ENCODE data around the gene MEMO1. TPM values are rescaled to one million over a fixed set of nuclear protein-coding genes. Genes with fewer than 3 reads are reported as not detected.

The MEMO1 gene
- 43.1 to 45.5 TPM (median 44.4 TPM) in 3 replicates for total RNA-seq (2021)
- Bru-seq, nascent RNA: percentile 77 among the genes with signal in this experiment
- long read RNA-seq, experiment 1, full-length matches to known transcripts: 78 of 105 reads
- long read RNA-seq, experiment 1, partial matches to known transcripts: 6 of 105 reads
- long read RNA-seq, experiment 1, other reads (novel, unspliced or antisense): 21 of 105 reads
- long read RNA-seq, experiment 2, full-length matches to known transcripts: 24 of 53 reads
- long read RNA-seq, experiment 2, partial matches to known transcripts: 6 of 53 reads
- long read RNA-seq, experiment 2, other reads (novel, unspliced or antisense): 23 of 53 reads
- long read RNA-seq, experiment 3, full-length matches to known transcripts: 47 of 65 reads
- long read RNA-seq, experiment 3, partial matches to known transcripts: 3 of 65 reads
- long read RNA-seq, experiment 3, other reads (novel, unspliced or antisense): 15 of 65 reads

DNA sequence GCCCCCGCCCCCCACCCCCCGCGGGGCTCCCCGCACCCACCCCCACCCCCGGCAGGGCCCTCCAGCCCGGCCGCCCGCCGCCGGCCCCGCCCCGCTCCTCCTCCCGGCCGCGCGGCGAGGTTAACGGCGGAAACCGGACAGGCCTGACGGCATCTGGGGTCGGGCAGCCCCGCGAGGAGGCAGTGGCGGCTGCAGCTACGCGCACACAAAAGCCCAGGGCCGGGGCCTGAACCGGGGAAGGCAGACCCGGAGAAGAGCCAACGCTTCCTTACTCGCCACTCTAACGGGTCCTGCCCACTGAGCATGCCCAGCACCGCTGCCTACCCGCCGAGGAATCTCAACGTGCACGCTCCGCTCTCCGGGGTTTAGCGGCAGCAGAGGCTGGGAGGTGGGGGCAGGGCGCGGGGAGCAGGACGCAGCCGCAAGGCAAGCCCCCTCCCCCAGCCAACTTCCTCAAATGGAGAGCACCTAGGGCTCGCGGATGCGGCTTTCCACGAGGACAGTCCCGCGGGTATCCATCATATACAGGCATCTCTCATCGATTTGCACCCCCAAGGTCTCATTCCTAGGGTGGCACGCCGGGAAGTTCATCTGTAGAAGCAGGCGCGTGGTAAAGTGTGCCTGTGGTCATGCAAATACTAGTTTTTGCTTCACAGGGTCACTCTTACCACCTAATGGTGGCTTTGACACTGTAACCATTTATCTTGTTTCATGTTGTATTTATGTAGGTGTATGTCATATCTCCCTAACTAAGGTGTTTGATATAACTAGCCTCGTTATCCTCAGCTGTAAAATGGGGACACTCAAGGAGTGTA is at the start of gene MEMO1:
TSS of gene MEMO1 (minus strand) at position 339 of the 815 bp plus-strand sequence. CDS start 761 bp downstream, outside the sequence.
- CTCF ChIA-PET: interaction anchor here (0.6 kb wide), 1 partner anchor 124 kb away, joined by 3 read pairs; no protein-coding TSS in a partner anchor
- POLR2A ChIA-PET: interaction anchor here (0.5 to 2.1 kb wide), 6 partner anchors 29 to 261 kb away, joined by 3 to 7 read pairs (median 3); partner anchors contain the start of genes DPY30 and SLC30A6
- TF ChIP-seq, protein P1, sequence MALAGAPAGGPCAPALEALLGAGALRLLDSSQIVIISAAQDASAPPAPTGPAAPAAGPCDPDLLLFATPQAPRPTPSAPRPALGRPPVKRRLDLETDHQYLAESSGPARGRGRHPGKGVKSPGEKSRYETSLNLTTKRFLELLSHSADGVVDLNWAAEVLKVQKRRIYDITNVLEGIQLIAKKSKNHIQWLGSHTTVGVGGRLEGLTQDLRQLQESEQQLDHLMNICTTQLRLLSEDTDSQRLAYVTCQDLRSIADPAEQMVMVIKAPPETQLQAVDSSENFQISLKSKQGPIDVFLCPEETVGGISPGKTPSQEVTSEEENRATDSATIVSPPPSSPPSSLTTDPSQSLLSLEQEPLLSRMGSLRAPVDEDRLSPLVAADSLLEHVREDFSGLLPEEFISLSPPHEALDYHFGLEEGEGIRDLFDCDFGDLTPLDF (CRISPR knock-in tag; IDR thresholded peaks at IDR 0.05): no peak; the same call in 1 of the 2 replicates
- TF ChIP-seq GTF2I (CRISPR knock-in tag; conservative IDR thresholded peaks at IDR 0.05) (no peak), ETV6 (CRISPR knock-in tag; IDR thresholded peaks at IDR 0.05) (peak; percentile 93), NR2C2 (CRISPR knock-in tag; IDR thresholded peaks at IDR 0.05) (no peak), ZNF263 (CRISPR knock-in tag; IDR thresholded peaks at IDR 0.05; ENCODE audit: low read depth) (no peak), JAZF1 (CRISPR knock-in tag; IDR thresholded peaks at IDR 0.05) (no peak), ZBTB21 (CRISPR knock-in tag; IDR thresholded peaks at IDR 0.05; ENCODE audit: borderline replicate concordance) (peak; percentile 89), ATF1 (CRISPR knock-in tag; IDR thresholded peaks at IDR 0.05) (peak; percentile 35; the same call in 1 of the 2 replicates), SMAD3 (CRISPR knock-in tag; IDR thresholded peaks at IDR 0.05; ENCODE audit: borderline replicate concordance) (peak; percentile 63; the same call in 1 of the 2 replicates), ZNF138 (CRISPR knock-in tag; conservative IDR thresholded peaks at IDR 0.05) (peak; percentile 91; the same call in 1 of the 2 replicates), SOX15 (CRISPR knock-in tag; IDR thresholded peaks at IDR 0.05) (no peak), GABPB1 (CRISPR knock-in tag; IDR thresholded peaks at IDR 0.05) (peak; percentile 82), ZNF121 (CRISPR knock-in tag; IDR thresholded peaks at IDR 0.05) (no peak), MYBL2 (CRISPR knock-in tag; IDR thresholded peaks at IDR 0.05) (peak; percentile 88; the same call in 1 of the 2 replicates), TCF7 (CRISPR knock-in tag; IDR thresholded peaks at IDR 0.05; ENCODE audit: low read depth) (no peak), NR1H2 (CRISPR knock-in tag; IDR thresholded peaks at IDR 0.05) (no peak), ZNF317 (CRISPR knock-in tag; IDR thresholded peaks at IDR 0.05; ENCODE audit: borderline replicate concordance, low read depth) (no peak), ZNF416 (CRISPR knock-in tag; IDR thresholded peaks at IDR 0.05) (peak; percentile 69)
- TF ChIP-seq, protein P2, sequence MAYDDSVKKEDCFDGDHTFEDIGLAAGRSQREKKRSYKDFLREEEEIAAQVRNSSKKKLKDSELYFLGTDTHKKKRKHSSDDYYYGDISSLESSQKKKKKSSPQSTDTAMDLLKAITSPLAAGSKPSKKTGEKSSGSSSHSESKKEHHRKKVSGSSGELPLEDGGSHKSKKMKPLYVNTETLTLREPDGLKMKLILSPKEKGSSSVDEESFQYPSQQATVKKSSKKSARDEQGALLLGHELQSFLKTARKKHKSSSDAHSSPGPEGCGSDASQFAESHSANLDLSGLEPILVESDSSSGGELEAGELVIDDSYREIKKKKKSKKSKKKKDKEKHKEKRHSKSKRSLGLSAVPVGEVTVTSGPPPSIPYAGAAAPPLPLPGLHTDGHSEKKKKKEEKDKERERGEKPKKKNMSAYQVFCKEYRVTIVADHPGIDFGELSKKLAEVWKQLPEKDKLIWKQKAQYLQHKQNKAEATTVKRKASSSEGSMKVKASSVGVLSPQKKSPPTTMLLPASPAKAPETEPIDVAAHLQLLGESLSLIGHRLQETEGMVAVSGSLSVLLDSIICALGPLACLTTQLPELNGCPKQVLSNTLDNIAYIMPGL (CRISPR knock-in tag; IDR thresholded peaks at IDR 0.05): no peak
- TF ChIP-seq, protein P3, sequence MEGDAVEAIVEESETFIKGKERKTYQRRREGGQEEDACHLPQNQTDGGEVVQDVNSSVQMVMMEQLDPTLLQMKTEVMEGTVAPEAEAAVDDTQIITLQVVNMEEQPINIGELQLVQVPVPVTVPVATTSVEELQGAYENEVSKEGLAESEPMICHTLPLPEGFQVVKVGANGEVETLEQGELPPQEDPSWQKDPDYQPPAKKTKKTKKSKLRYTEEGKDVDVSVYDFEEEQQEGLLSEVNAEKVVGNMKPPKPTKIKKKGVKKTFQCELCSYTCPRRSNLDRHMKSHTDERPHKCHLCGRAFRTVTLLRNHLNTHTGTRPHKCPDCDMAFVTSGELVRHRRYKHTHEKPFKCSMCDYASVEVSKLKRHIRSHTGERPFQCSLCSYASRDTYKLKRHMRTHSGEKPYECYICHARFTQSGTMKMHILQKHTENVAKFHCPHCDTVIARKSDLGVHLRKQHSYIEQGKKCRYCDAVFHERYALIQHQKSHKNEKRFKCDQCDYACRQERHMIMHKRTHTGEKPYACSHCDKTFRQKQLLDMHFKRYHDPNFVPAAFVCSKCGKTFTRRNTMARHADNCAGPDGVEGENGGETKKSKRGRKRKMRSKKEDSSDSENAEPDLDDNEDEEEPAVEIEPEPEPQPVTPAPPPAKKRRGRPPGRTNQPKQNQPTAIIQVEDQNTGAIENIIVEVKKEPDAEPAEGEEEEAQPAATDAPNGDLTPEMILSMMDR (IDR thresholded peaks at IDR 0.05): no peak
- TF ChIP-seq, protein P4, sequence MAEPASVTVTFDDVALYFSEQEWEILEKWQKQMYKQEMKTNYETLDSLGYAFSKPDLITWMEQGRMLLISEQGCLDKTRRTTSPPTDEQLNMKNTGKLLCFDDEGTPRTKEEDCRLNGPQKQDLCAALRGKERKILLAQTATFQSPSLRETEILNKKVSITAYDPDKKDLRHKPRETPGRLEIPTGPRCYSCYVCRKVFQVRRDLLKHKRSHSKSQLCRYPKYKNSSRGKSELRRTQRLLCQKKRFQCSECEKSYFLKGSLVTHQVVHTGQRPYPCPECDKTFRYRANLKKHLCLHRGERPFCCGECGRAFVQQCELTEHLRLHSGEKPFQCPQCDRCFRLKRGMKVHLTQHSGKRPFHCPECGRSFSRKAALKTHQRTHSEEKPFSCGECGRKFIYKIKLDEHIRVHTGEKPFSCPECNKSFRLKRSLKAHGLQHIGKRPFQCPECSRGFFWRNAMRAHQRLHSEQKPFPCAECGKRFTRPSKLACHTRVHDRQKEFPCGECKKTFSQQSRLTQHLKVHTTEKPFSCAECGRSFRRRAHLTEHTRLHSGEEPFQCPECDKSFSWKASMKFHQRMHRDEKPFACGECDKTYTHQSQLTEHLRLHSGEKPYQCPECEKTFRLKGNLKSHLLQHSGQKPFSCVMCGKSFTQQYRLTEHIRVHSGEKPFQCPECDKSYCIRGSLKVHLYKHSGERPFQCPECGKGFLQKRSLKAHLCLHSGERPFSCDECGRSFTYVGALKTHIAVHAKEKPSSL (CRISPR knock-in tag; conservative IDR thresholded peaks at IDR 0.05): no peak; the same call in 1 of the 2 replicates
- TF ChIP-seq, protein P5, sequence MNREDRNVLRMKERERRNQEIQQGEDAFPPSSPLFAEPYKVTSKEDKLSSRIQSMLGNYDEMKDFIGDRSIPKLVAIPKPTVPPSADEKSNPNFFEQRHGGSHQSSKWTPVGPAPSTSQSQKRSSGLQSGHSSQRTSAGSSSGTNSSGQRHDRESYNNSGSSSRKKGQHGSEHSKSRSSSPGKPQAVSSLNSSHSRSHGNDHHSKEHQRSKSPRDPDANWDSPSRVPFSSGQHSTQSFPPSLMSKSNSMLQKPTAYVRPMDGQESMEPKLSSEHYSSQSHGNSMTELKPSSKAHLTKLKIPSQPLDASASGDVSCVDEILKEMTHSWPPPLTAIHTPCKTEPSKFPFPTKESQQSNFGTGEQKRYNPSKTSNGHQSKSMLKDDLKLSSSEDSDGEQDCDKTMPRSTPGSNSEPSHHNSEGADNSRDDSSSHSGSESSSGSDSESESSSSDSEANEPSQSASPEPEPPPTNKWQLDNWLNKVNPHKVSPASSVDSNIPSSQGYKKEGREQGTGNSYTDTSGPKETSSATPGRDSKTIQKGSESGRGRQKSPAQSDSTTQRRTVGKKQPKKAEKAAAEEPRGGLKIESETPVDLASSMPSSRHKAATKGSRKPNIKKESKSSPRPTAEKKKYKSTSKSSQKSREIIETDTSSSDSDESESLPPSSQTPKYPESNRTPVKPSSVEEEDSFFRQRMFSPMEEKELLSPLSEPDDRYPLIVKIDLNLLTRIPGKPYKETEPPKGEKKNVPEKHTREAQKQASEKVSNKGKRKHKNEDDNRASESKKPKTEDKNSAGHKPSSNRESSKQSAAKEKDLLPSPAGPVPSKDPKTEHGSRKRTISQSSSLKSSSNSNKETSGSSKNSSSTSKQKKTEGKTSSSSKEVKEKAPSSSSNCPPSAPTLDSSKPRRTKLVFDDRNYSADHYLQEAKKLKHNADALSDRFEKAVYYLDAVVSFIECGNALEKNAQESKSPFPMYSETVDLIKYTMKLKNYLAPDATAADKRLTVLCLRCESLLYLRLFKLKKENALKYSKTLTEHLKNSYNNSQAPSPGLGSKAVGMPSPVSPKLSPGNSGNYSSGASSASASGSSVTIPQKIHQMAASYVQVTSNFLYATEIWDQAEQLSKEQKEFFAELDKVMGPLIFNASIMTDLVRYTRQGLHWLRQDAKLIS (CRISPR knock-in tag; IDR thresholded peaks at IDR 0.05; ENCODE audit: borderline replicate concordance): no peak; the same call in 1 of the 2 replicates
- TF ChIP-seq, protein P6, sequence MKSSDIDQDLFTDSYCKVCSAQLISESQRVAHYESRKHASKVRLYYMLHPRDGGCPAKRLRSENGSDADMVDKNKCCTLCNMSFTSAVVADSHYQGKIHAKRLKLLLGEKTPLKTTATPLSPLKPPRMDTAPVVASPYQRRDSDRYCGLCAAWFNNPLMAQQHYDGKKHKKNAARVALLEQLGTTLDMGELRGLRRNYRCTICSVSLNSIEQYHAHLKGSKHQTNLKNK (CRISPR knock-in tag; IDR thresholded peaks at IDR 0.05): 0 out of 2 replicates have a peak, but pooled peaks have one; percentile 45

More for the DNA sequence above, at the start of gene MEMO1:
- H3K4me1 Mint-ChIP-seq: peaks cover 34% of the 10 kb centered on the region
- H3K27ac Mint-ChIP-seq: peak within 1 kb of the TSS; percentile 98
- ATAC-seq (peak; percentile 84), DNase-seq (ENCODE audit: low spot score) (peak; percentile 92)
- peaks cover 8% of the 10 kb centered on the region; the same call in 1 of the 2 replicates for H3K36me3 Mint-ChIP-seq
- no peaks in the 10 kb centered on the region for H3K9me3 Mint-ChIP-seq
- H3K4me3 Mint-ChIP-seq: peak within 1 kb of the TSS; percentile 89
- H3K27me3 Mint-ChIP-seq (ENCODE audit: low read depth): no peaks in the 10 kb centered on the region

Measured in WTC11 (cell line).